KMS-11 (cell line): ENCODE results near the gene ATP8A2.

Source experiments
- H2AFZ ChIP-seq: fragments of 200-600 bp; sonication (generic); 2 replicates; pipeline ENCODE4 v1.6.1; 2016; ENCODE audit warnings: antibody characterized with exemption, mixed run types, low read depth
- H3K27ac ChIP-seq: fragments of 200-600 bp; sonication (generic); 2 replicates; pipeline ENCODE4 v1.6.1; 2016; ENCODE audit warnings: mild to moderate bottlenecking, mixed run types
- H3K27me3 ChIP-seq: fragments of 200-600 bp; sonication (generic); 2 replicates; pipeline ENCODE4 v1.6.1; 2017; ENCODE audit warnings: mild to moderate bottlenecking, low read depth, mixed run types, moderate library complexity; ENCODE audit not compliant: insufficient read depth
- H3K36me3 ChIP-seq: fragments of 200-600 bp; sonication (generic); 2 replicates; pipeline ENCODE4 v1.6.1; 2017; ENCODE audit warnings: mild to moderate bottlenecking, mixed run types; ENCODE audit not compliant: insufficient read depth
- H3K4me1 ChIP-seq: fragments of 200-600 bp; sonication (generic); 2 replicates; pipeline ENCODE4 v1.6.1; 2016; ENCODE audit warnings: mild to moderate bottlenecking, low read depth, mixed run types; ENCODE audit not compliant: poor library complexity, severe bottlenecking
- H3K4me2 ChIP-seq: fragments of 200-600 bp; sonication (generic); 2 replicates; pipeline ENCODE4 v1.7.0; 2016; ENCODE audit warnings: mild to moderate bottlenecking, mixed run types
- H3K4me3 ChIP-seq: fragments of 200-600 bp; sonication (generic); IDR thresholded peaks from 2 replicates; pipeline ENCODE4 v1.6.1; 2017; ENCODE audit warnings: low read depth, low read length, mixed read lengths; ENCODE audit not compliant: insufficient read depth
- H3K79me2 ChIP-seq: fragments of 200-600 bp; sonication (generic); 2 replicates; pipeline ENCODE4 v1.6.1; 2016; ENCODE audit warnings: low read depth, mixed run types; ENCODE audit not compliant: insufficient read depth
- H3K9ac ChIP-seq: fragments of 200-600 bp; sonication (generic); 2 replicates; pipeline ENCODE4 v1.6.1; 2016; ENCODE audit warnings: mild to moderate bottlenecking, mixed run types
- H4K20me1 ChIP-seq: fragments of 200-600 bp; sonication (generic); 2 replicates; pipeline ENCODE4 v1.6.1; 2016; ENCODE audit warnings: mild to moderate bottlenecking, mixed run types; ENCODE audit not compliant: insufficient read depth
- TF ChIP-seq, protein P1 (sequence below): fragments of 200-600 bp; sonication (generic); conservative IDR thresholded peaks from 2 replicates; pipeline ENCODE4 v1.6.1; 2017; ENCODE audit warnings: low read depth, mild to moderate bottlenecking, antibody characterized with exemption, low read length, moderate library complexity, mixed read lengths

Gene ATP8A2

DNA sequence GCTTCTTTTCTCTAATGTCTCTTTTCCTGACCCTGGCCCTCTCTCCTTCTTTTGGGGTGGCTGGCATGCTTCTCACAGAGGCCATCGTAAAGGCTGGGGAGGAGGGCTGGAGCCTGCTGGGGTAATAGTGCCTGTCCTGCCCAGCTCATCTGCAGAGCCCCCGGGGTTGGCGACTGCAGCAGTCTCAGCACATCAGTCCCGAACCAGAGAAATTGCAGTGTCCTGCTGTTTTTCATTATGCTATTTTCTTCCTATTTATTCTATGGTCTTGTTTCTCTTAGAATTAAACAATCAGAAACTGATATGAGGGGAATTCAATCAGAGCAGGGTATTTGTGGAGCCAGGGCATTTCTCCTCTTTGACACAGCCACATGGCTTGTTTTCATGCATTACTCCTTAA, 513.6 kb downstream of the ATP8A2 start:
- TF ChIP-seq, protein P1, sequence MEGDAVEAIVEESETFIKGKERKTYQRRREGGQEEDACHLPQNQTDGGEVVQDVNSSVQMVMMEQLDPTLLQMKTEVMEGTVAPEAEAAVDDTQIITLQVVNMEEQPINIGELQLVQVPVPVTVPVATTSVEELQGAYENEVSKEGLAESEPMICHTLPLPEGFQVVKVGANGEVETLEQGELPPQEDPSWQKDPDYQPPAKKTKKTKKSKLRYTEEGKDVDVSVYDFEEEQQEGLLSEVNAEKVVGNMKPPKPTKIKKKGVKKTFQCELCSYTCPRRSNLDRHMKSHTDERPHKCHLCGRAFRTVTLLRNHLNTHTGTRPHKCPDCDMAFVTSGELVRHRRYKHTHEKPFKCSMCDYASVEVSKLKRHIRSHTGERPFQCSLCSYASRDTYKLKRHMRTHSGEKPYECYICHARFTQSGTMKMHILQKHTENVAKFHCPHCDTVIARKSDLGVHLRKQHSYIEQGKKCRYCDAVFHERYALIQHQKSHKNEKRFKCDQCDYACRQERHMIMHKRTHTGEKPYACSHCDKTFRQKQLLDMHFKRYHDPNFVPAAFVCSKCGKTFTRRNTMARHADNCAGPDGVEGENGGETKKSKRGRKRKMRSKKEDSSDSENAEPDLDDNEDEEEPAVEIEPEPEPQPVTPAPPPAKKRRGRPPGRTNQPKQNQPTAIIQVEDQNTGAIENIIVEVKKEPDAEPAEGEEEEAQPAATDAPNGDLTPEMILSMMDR, result no peak
- Histone ChIP-seq H3K9ac (no peak overlapping the region), H4K20me1 (no peaks in the 10 kb centered on the region), H3K36me3 (no peaks in the 10 kb centered on the region), H3K27me3 (no peaks in the 10 kb centered on the region), H3K79me2 (no peaks in the 10 kb centered on the region), H3K4me3 (no peak overlapping the region), H2AFZ (no peak overlapping the region), H3K4me1 (no peaks in the 10 kb centered on the region), H3K4me2 (no peak overlapping the region), H3K27ac (no peak overlapping the region)

GRCh38 chr13:25886438-25887214, 514.9 kb downstream of the ATP8A2 start:
- TF ChIP-seq, protein P1, result no peak
- no peaks in the 10 kb centered on the region for H3K79me2 ChIP-seq
- no peak overlapping the region for H2AFZ ChIP-seq
- H3K4me1 ChIP-seq, result no peaks in the 10 kb centered on the region
- H3K36me3 ChIP-seq, result no peaks in the 10 kb centered on the region
- H3K4me3 ChIP-seq, result no peak overlapping the region
- H3K27me3 ChIP-seq, result no peaks in the 10 kb centered on the region
- H4K20me1 ChIP-seq, result no peaks in the 10 kb centered on the region
- no peak overlapping the region for H3K9ac ChIP-seq
- H3K27ac ChIP-seq, result no peak overlapping the region
- no peak overlapping the region for H3K4me2 ChIP-seq

DNA sequence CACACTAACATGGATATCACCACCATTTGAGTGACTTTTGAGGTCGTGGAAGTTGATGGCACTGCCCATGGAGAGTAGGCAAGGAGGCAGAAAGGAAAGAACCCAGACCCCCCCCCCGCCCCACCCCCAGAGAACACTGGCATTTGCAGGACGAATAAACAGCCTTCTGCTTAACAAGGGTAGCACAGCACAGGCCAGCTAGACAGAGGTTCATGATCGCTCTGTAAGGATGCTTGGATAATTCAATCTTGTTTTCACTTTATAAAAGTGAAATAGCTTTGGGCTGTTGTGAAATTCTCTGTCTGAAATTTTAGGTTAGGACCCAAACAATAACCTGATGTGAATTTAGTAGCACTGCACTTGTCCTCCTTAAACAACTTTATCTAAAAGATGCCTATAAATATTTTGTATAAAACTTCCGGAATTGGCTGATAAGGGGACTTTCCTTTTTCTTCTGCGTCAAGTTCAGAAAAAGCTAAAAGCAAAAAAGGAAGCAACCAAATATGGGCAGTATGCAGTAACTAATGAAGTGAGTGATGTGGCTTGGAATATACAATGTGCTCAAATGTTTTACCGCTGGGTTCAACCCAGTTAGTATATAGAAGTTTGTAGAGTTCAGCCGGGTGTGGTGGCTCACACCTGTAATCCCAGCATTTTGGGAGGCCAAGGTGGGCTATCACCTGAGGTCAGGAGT, 516.3 kb downstream of the ATP8A2 start:
- Histone ChIP-seq H3K4me2 (no peak overlapping the region), H3K27me3 (no peaks in the 10 kb centered on the region), H4K20me1 (no peaks in the 10 kb centered on the region), H3K4me1 (no peaks in the 10 kb centered on the region), H3K27ac (no peak overlapping the region), H2AFZ (no peak overlapping the region), H3K9ac (no peak overlapping the region), H3K79me2 (no peaks in the 10 kb centered on the region), H3K4me3 (no peak overlapping the region), H3K36me3 (no peaks in the 10 kb centered on the region)
- TF ChIP-seq, protein P1, result no peak

- H3K4me3 ChIP-seq, result no peak overlapping the region
- H2AFZ ChIP-seq, result no peak overlapping the region
- no peaks in the 10 kb centered on the region for H3K79me2 ChIP-seq
- no peak overlapping the region for H3K4me2 ChIP-seq
- no peaks in the 10 kb centered on the region for H3K27me3 ChIP-seq
- H3K36me3 ChIP-seq, result no peaks in the 10 kb centered on the region
- H3K4me1 ChIP-seq, result no peaks in the 10 kb centered on the region
- TF ChIP-seq, protein P1, result no peak
- H3K9ac ChIP-seq, result no peak overlapping the region
- H4K20me1 ChIP-seq, result no peaks in the 10 kb centered on the region
- H3K27ac ChIP-seq, result no peak overlapping the region
Measured at GRCh38 chr13:25890671-25891212, 519.0 kb downstream of the ATP8A2 start.
